ENCODE measurements around the gene MMP11.

MMP11 gene

GRCh38 chr22:23832226-23833016 is 59.8 kb downstream of the MMP11 start:
- no peak for DNase-seq

DNA sequence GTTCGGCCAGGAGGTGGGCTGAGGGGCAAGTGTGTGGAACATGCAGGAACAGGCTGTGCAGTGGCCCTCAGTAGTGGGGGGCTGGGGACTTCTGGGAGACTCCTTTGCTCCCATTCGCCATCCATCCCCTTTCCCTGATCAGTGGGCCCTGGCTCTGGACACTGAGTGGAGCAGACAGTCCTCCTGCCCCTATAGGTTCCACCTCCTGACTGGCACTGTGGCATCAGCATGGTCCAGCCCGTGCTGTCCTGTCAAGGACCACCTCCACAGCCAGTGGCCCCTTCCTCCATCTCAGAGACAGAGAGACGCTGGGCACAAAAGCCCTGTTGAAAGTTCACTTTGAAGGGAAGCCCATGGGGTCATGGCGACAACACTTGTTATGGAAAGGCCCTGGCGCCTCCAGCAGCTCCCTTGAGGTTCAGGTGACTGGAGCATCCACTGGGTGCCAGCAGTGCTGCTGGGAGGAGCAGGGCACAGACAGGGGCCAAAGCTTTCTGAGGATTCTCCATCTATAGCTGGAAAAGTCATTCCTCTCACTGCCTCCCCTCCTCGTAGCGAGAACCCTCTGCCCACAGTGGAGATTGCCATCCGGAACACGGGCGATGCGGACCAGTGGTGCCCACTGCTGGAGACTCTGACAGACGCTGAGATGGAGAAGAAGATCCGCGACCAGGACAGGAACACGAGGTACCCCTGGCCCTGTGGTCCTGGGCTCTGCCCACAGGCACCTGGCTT is 60.5 kb downstream of the MMP11 start:
- no peak for DNase-seq
